Kidney (tissue), 14 donors: ENCODE measurements around the gene INPP5D. TPM values are rescaled to one million over a fixed set of nuclear protein-coding genes. Genes with fewer than 3 reads are reported as not detected.
"Not testable (repeated sequence)": the region's sequence is repeated elsewhere in the genome, so short reads cannot be mapped to it uniquely, and the experiment has no call there.

Experiments
- DNase-seq, 5 donors: peaks; one replicate each; pipeline ENCODE4 v3.0.0-alpha.2; 2013 to 2020
- FAIRE-seq: peaks from 2 replicates; lab custom pipeline; 2012; peaks lifted over from hg19 to GRCh38; lab: Jason Lieb, UNC
- H3K27ac ChIP-seq, 2 donors: one replicate each; pipeline ENCODE4 v1.7.0; 2013; ENCODE audit warnings: low read depth in 2 of 2, low read length in 2 of 2, inconsistent platforms in 1 of 2
- H3K27me3 ChIP-seq: one replicate; pipeline ENCODE4 v1.7.1; 2013; ENCODE audit warnings: low read length, inconsistent platforms; ENCODE audit not compliant: control insufficient read depth, insufficient read depth
- H3K36me3 ChIP-seq, 3 donors: one replicate each; pipeline versions ENCODE4 v1.7.0 to v1.7.1; 2013; ENCODE audit warnings: low read length in 3 of 3, control low read depth in 1 of 3, inconsistent platforms in 1 of 3; ENCODE audit not compliant: insufficient read depth in 3 of 3, control insufficient read depth in 2 of 3
- H3K4me1 ChIP-seq, 3 donors: one replicate each; pipeline versions ENCODE4 v1.7.0 to v1.7.1; 2013; ENCODE audit warnings: low read length in 3 of 3, inconsistent platforms in 1 of 3, low read depth in 1 of 3; ENCODE audit not compliant: control insufficient read depth in 2 of 3, insufficient read depth in 2 of 3
- H3K4me3 ChIP-seq, 3 donors: one replicate each; pipeline versions ENCODE4 v1.7.0 to v1.8.1; 2013; ENCODE audit warnings: low read length in 3 of 3, control low read depth in 1 of 3, inconsistent platforms in 1 of 3
- H3K9ac ChIP-seq, 3 donors: one replicate each; pipeline versions ENCODE4 v1.7.0 to v1.7.1; 2013; ENCODE audit warnings: low read length in 3 of 3, control low read depth in 1 of 3, inconsistent platforms in 1 of 3
- H3K9me3 ChIP-seq, 3 donors: one replicate each; pipeline versions ENCODE4 v1.7.0 to v1.7.1; 2013; ENCODE audit warnings: low read length in 3 of 3, control low read depth in 1 of 3, inconsistent platforms in 1 of 3; ENCODE audit not compliant: control insufficient read depth in 2 of 3, insufficient read depth in 1 of 3
- CTCF ChIP-seq: IDR thresholded peaks from 3 replicates; pipeline ENCODE4 v1.5.1; 2012; ENCODE audit warnings: mild to moderate bottlenecking, moderate library complexity, borderline replicate concordance; ENCODE audit not compliant: insufficient read depth; ENCODE audit errors: extremely low read depth
- intact Hi-C: fragments of 100-400 bp; cut with DNase I; formaldehyde crosslinking; loops from one replicate; pipeline ENCODE4 v1.11.1; 2022
- polyA plus RNA-seq: library from polyadenylated mRNA; stranded (reverse); fragments of 350-450 nt; fragmentation: Illumina TruSeq; extraction: RNeasy Lipid Tissue Mini Kit (QIAGEN cat#74804); gene quantifications from one replicate; pipeline ENCODE4 v1.2.3, GENCODE V29; 2014; ENCODE audit warnings: low read depth, low replicate concordance; ENCODE audit not compliant: insufficient read depth
- total RNA-seq: library from RNA; stranded (reverse); fragmentation: NEBNext Ultra II Directional; extraction: Animal tissue kit (Norgen Biotek cat#: 25700); gene quantifications from one replicate; pipeline ENCODE4 v1.2.1, GENCODE V29; 2021
- donor health status: control.
- donor health status: control.
- donor health status: control.
- donor health status: control.
- donor health status: control.
- donor health status: DM: yes; HTN: yes; CAD: no.
- donor health status: Normal renal cell carcinoma (clear cell type).

Gene INPP5D
- total and polyA plus RNA-seq, 2 donors from 2014 or later: 2.6 to 29.6 TPM

DNA sequence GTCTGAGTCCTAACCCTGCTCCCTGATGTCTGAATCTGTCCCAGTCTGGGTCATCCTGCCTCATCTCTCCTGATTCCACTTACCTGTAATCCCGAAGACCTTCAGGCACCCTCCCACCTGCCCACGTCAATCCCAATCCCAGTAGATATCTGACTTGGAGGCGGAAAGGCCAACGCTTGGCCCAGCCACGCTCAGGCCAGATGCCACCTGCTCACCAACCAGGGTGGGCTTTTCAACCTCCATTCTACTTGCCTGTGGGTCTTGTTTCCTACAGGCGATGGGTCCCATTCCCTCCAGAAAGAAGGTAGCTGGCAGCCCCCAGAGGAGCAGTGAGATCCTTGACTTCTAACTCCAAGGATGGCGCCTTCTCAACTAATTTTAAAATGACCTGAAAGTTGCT, 59.7 kb downstream of the INPP5D start:
- FAIRE-seq (no peak), DNase-seq (no peak)
- no peak for TF ChIP-seq CTCF
- H3K4me1 ChIP-seq: no peaks in the 10 kb centered on the region
- no peak overlapping the region for H3K4me3 ChIP-seq
- H3K36me3 ChIP-seq: no peaks in the 10 kb centered on the region
- intact Hi-C loops: no loop called here
- no peaks in the 10 kb centered on the region for H3K27me3 ChIP-seq
- no peak overlapping the region for H3K9ac ChIP-seq
- no peaks in the 10 kb centered on the region for H3K9me3 ChIP-seq
- H3K27ac ChIP-seq: no peak overlapping the region

GRCh38 chr2:233120459-233120858, 60.3 kb downstream of the INPP5D start:
- Histone ChIP-seq H3K36me3 (no peaks in the 10 kb centered on the region), H3K9me3 (no peaks in the 10 kb centered on the region), H3K4me1 (no peaks in the 10 kb centered on the region), H3K9ac (no peak overlapping the region), H3K27ac (no peak overlapping the region), H3K4me3 (no peak overlapping the region), H3K27me3 (no peaks in the 10 kb centered on the region)
- no peak for TF ChIP-seq CTCF
- no peak for DNase-seq
- FAIRE-seq: no peak
- intact Hi-C loops: no loop called here

DNA sequence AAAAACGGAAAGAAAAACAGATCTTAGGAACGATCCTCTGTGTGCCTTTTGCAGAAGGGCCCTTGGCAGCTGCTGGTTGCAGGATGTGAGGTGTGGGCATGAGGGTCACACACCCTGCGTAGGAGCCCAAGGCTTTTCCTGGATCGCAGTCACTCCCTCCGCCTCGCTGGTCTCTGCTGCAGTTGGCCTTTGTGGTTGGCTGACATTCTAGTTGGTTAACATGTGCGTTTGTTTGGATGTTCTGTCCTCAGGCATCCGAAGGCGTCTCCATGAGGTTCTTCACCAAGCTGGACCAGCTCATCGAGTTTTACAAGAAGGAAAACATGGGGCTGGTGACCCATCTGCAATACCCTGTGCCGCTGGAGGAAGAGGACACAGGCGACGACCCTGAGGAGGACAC, 61.7 kb downstream of the INPP5D start:
- no peak overlapping the region for H3K9ac ChIP-seq
- H3K4me3 ChIP-seq: no peak overlapping the region
- FAIRE-seq (no peak), DNase-seq (no peak)
- H3K36me3 ChIP-seq: no peaks in the 10 kb centered on the region
- TF ChIP-seq CTCF: no peak
- H3K9me3 ChIP-seq: no peaks in the 10 kb centered on the region
- intact Hi-C loops: no loop called here
- no peaks in the 10 kb centered on the region for H3K27me3 ChIP-seq
- H3K27ac ChIP-seq: no peak overlapping the region
- H3K4me1 ChIP-seq: no peaks in the 10 kb centered on the region

DNA sequence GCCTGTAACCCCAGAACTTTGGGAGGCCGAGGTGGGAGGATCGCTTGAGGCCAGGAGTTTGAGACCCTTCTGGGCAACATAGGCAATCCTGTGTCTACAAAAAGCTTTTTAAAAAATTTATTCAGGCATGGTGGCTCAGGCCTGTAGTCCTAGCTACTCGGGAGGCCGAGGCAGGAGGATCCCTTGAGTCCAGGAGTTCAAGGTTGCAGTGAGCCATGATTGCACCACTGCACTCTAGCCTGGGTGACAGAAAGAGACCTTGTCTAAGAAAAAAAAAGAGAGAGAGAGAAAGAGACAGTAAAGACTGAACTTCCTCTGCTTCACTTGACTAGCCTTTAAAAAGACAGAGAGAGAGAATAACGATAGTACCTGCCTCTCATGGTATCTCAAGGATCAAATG, 62.4 kb downstream of the INPP5D start:
- DNase-seq: no peak
- H3K27me3 ChIP-seq: no peaks in the 10 kb centered on the region

DNA sequence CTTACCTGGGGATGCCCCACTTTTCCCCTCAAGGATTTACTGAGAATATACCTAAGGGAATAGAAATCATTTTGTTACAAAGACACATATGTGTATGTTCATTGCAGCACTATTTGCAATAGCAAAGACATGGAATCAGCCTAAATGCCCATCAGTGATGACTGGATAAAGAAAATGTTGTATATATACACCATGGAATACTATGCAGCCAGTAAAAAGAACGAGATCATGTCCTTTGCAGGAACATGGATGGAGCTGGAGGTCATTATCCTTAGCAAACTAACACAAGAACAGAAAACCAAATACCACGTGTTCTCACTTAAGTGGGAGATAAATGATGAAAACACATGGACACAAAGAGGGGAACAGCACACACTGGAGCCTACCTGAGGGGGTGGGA, 63.4 kb downstream of the INPP5D start:
- intact Hi-C loops, H3K36me3 ChIP-seq, FAIRE-seq: not testable (repeated sequence)

More for the DNA sequence above, 62.4 kb downstream of the INPP5D start:
- no peak overlapping the region for H3K9ac ChIP-seq
- H3K4me1 ChIP-seq: no peaks in the 10 kb centered on the region
- no peak for TF ChIP-seq CTCF
- intact Hi-C loops: no loop called here
- no peaks in the 10 kb centered on the region for H3K36me3 ChIP-seq
- no peaks in the 10 kb centered on the region for H3K9me3 ChIP-seq
- FAIRE-seq: no peak
- no peak overlapping the region for H3K27ac ChIP-seq
- no peak overlapping the region for H3K4me3 ChIP-seq

More for the DNA sequence above, 63.4 kb downstream of the INPP5D start:
- H3K27me3 ChIP-seq, H3K4me1 ChIP-seq, H3K9me3 ChIP-seq, DNase-seq, H3K27ac ChIP-seq, H3K9ac ChIP-seq, H3K4me3 ChIP-seq: not testable (repeated sequence)
